Measurements from ENCODE around the gene SOS1.
A peak's percentile ranks its signal among the peaks of the same experiment; 100 is the strongest.

The SOS1 gene

GRCh38 chr2:39024833-39025232 lies 96.0 kb downstream of the SOS1 start:
- DNase-seq (ENCODE audit: low spot score): no peak

- no peak for DNase-seq (ENCODE audit: low spot score)
These were observed 97.2 kb downstream of the SOS1 start for GRCh38 chr2:39023649-39024048.

DNA sequence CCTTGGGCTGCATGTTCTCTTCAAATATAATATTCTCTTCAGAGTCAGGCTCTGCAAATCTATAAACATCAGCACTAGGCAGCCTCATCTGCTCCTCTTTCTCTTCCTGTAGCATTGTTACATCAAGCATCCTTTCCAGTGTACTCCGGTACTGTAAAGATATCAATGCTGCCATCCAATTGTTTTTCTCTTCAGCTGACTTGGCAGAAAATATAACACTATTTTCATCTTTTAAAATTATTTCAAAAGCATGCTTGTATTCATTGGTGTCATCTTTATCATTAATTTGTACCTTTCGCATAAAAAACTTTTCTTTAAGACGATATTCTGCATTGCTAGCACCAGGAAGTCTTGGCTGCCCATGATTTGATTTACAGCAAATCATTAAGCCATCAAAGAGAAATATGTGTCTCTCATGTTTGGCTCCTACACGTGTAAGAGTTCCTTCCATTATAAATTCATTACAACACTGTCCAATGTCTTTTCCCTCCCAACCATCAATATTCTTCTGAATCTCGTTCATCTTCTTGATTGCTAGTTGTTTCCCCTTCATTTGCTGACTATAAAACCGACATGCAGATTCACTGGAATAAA lies 98.1 kb downstream of the SOS1 start:
- DNase-seq (ENCODE audit: low spot score): no peak

DNA sequence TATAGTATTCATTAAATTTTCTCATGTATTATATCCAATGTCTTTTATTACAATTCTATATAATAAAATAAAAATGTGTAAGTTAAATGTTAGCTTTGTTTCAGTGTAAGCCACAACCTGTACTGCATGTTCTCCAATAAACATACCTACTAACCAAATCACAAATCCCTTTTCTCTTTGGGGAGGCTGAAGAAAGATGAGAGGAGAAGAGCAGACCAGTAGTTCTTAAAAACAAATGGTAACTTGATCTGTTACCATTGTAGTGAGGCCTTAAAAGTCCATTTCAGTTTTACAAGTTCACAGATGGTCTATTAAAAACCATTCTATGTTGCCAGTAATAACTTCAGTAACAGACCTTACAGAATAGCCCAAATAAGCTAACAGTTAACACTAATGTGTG lies 100.5 kb downstream of the SOS1 start:
- DNase-seq (ENCODE audit: low spot score): no peak

- no peak for DNase-seq (ENCODE audit: low spot score)
These were observed 102.2 kb downstream of the SOS1 start for GRCh38 chr2:39018638-39019037.

DNA sequence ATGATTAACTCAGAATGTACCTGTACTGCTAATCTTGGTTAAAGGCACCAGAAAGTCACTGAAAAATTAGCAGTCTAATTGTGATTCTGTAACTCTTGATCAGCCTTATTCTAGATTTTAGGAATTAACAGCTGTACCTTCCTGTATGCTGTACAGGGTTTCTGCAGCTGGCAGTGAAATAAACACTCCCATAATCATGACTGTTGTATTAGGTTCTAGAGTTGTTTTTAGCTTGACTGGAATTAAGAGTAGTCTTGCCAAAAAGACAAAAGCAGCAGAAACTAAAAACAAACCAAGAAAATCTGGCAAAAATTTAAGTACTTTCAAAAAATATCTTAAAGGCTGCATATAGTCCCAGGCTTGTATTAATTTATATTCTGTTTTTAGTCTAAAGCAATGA lies 103.5 kb downstream of the SOS1 start:
- DNase-seq (ENCODE audit: low spot score): no peak

- DNase-seq (ENCODE audit: low spot score): no peak
These were observed 105.4 kb downstream of the SOS1 start for GRCh38 chr2:39015424-39015823.

DNA sequence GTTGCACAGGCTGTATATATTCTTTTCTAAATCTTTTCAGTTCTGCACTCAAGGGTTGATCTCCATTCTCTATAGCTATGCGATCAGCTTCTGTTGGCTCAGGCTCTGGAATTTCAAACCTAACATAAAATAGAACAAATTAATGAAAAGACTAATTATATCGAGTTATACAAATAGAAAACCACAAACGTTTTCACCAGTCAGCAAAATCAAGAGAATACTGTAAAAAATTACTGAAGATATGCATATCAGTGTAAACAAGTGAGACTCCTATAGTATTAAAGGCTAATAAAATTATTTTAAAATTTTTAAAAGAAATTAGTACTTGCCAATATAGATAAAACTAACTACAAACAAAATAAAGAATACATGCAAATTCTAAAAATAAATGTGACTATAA lies 107.0 kb downstream of the SOS1 start:
- no peak for DNase-seq (ENCODE audit: low spot score)

DNA sequence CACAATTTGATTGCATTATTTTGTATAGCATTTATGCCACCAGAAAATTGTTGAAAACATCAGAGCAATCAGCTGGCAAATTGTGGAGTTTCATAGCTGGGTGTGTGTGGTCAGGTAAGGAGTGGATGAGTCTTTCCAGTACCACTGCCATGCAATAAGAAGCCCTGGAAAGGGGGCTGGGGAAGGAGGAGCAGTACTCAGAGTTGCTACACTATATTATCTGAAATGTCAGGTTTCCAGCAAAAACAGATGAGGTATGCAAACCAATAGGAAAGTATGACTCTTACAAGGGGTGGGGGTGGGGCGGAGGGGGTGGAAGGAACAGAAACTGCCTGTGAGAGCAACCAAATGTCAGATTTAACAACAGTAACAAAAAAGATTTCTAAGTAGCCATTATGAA lies 112.2 kb downstream of the SOS1 start:
- no peak for DNase-seq (ENCODE audit: low spot score)

GRCh38 chr2:39007875-39008504 lies 112.9 kb downstream of the SOS1 start:
- DNase-seq (ENCODE audit: low spot score): no peak

DNA sequence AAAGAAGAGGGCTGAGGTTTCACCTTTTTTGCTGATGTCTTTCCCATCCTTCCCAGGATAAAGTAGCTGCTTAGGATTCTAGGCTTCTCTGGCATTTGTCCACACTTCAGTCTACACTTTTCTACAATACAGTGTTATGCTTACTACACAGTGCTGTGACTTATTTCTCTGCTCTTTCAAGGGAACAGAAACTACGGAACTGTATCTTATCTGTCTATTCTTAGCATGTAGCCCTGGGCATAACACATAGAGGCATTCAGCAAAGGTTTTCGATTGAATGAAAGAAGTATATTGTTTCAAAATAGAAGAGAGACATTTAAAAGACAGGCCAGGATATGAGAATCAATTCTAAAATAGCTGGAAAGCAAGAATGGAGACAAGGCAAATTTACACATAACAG lies 120.3 kb downstream of the SOS1 start:
- no peak for DNase-seq (ENCODE audit: low spot score)

DNA sequence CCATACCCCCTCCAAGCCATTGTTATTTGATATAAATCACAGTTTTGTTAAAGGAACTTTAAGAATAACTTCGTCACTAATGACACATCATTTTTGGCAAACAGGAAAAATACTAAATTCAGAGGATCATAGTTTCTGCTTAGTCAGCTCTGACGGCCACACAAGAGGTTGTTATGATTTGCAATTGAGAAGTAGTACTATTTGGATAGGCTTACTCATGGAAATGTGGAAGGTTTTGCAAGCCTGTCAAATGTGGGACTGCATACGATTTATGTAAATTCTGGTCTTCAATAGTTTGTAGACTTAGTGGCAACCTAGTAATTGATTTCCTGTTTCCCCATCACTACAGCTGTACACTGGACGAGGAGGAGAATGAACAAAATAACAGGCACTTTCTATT lies 123.1 kb downstream of the SOS1 start:
- DNase-seq (ENCODE audit: low spot score): no peak

- peak; percentile 7 for DNase-seq (ENCODE audit: low spot score)
These were observed 129.0 kb downstream of the SOS1 start for GRCh38 chr2:38991899-38992298.

- DNase-seq (ENCODE audit: low spot score): no peak
These were observed 132.1 kb downstream of the SOS1 start for GRCh38 chr2:38988716-38989115.

DNA sequence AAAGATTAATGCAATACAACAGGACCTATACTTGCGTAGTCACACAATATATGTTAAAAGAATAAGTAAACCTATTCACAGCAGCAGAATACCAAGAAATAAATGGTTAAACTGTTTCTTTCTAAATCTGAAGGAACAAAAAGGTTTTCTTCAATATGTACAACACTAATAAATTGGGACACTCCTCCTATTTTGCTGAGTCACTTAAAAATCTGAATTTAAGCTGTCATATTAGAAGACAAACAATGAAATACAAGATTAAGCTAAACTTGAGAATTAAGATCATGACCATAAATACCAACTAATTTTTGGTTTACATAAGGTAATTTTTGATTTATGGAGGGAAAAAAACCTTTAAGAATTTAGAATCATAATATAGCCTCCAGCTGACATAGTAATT lies 138.4 kb downstream of the SOS1 start:
- no peak for DNase-seq (ENCODE audit: low spot score)

GRCh38 chr2:38981670-38982357 lies 139.0 kb downstream of the SOS1 start:
- no peak for DNase-seq (ENCODE audit: low spot score)

- DNase-seq (ENCODE audit: low spot score): no peak
These were observed 139.7 kb downstream of the SOS1 start for GRCh38 chr2:38981003-38981669.

GRCh38 chr2:38978908-38979307 lies 141.9 kb downstream of the SOS1 start:
- DNase-seq (ENCODE audit: low spot score): no peak

DNA sequence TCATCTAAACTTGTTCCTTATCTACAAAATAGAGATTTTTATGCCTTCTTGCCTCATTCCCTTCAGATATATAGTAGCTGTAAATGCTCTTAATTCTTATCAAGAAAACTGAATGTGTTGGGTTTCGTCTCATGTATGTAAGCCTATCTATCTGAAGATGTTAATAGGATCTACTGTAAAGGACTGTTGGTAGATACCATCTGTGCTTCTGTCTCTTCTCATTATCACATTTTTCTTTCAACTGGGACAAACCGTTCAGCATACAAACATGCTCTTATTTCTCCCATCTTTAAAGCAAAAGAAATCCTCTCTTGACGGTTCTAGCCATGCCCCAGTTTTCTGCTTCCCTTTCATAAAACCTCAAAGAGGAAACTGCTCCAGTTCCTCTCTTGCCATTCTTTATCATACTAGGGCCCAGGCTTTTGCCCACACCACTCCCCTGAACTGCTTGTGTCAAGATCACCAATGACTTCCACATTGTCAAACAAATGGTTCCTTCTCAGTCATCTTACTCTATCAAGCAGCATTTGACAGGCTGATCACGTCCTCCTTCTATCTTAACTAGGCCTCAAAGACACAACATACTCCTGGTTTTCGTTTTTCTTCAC lies 142.5 kb downstream of the SOS1 start:
- DNase-seq (ENCODE audit: low spot score): peak; percentile 17

GRCh38 chr2:38977047-38977446 lies 143.8 kb downstream of the SOS1 start:
- DNase-seq (ENCODE audit: low spot score): no peak

DNA sequence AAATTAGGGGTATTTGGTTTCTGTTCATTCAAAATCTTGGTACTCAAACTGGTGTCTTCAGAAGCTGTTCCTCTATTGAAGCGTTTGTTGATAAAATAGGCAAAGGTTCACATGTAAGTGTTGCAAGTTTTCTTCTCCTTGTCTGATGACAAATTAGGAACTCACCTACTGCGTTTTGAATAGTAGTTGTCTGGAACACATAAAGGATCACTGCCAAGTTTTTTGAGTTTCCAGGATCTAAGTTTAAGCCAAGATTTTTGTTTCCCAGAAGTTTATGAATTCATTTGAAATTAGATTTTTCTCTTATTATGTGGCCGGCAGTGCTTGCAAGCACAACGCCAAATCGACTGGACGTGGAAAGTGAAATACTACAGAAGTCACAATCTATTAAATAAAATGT lies 145.8 kb downstream of the SOS1 start:
- no peak for DNase-seq (ENCODE audit: low spot score)

GRCh38 chr2:38973266-38973665 lies 147.6 kb downstream of the SOS1 start:
- no peak for DNase-seq (ENCODE audit: low spot score)

GRCh38 chr2:38971377-38971776 lies 149.5 kb downstream of the SOS1 start:
- DNase-seq (ENCODE audit: low spot score): no peak
